OCI-LY3 (cell line): ENCODE data around the gene SH3PXD2A.

ENCODE experiments used
- H2AFZ ChIP-seq: fragments of 200-600, 300-600 bp; shearing (Covaris generic); 2 replicates; pipeline ENCODE4 v1.6.0; 2014; ENCODE audit warnings: antibody characterized with exemption, low read depth, low read length
- H3K27ac ChIP-seq: fragments of 200-600, 300-600 bp; sonication (generic); 2 replicates; pipeline ENCODE4 v1.5.1; 2014; ENCODE audit warnings: mild to moderate bottlenecking, low read length, moderate library complexity, mixed read lengths
- H3K27me3 ChIP-seq: fragments of 200-600, 300-600 bp; sonication (generic); 2 replicates; pipeline ENCODE4 v1.6.1; 2014; ENCODE audit warnings: low read depth, low read length, mixed read lengths
- H3K36me3 ChIP-seq: fragments of 200-600, 300-600 bp; sonication (generic); replicated peaks from 2 replicates; pipeline ENCODE3; 2014; ENCODE audit warnings: low read depth, low read length, mixed read lengths
- H3K4me1 ChIP-seq: fragments of 300-600, 200-600 bp; sonication (generic); 2 replicates; pipeline ENCODE4 v1.6.1; 2014; ENCODE audit warnings: low read length, mixed read lengths
- H3K4me2 ChIP-seq: fragments of 200-600, 300-600 bp; sonication (generic); 2 replicates; pipeline ENCODE4 v1.6.1; 2014; ENCODE audit warnings: low read length, mixed read lengths
- H3K4me3 ChIP-seq: fragments of 300-600, 200-600 bp; sonication (generic); 2 replicates; pipeline ENCODE4 v1.5.1; 2014; ENCODE audit warnings: antibody characterized with exemption, mild to moderate bottlenecking, low read length, moderate library complexity
- H3K79me2 ChIP-seq: fragments of 300-600, 200-600 bp; shearing (Covaris generic); 2 replicates; pipeline ENCODE4 v1.6.1; 2014; ENCODE audit warnings: mild to moderate bottlenecking, low read length, mixed read lengths
- H3K9ac ChIP-seq: fragments of 300-600, 200-600 bp; shearing (Covaris generic); 2 replicates; pipeline ENCODE4 v1.6.0; 2014; ENCODE audit warnings: mild to moderate bottlenecking, low read length, moderate library complexity
- H3K9me3 ChIP-seq: fragments of 200-600, 300-600 bp; shearing (Covaris generic); 2 replicates; pipeline ENCODE4 v1.6.1; 2014; ENCODE audit warnings: low read length, mixed read lengths; ENCODE audit not compliant: insufficient read depth
- H4K20me1 ChIP-seq: fragments of 200-600, 300-600 bp; sonication (generic); 2 replicates; pipeline ENCODE4 v1.6.1; 2016; ENCODE audit warnings: low read length, mixed read lengths; ENCODE audit not compliant: insufficient read depth
- CTCF ChIP-seq: fragments of 200-600, 300-600 bp; sonication (generic); IDR thresholded peaks from 2 replicates; pipeline ENCODE4 v1.5.1; 2014; ENCODE audit warnings: antibody characterized with exemption, low read length, low read depth
- EZH2phosphoT487 ChIP-seq: fragments of 200-600 bp; shearing (Covaris generic); IDR thresholded peaks from 2 replicates; pipeline ENCODE4 v1.6.1; 2018; ENCODE audit warnings: antibody characterized with exemption, mixed run types, low read depth

The SH3PXD2A gene

GRCh38 chr10:103572347-103573204, 282.8 kb downstream of the SH3PXD2A start:
- H3K27me3 ChIP-seq = 0 out of 2 replicates have a peak, but pooled peaks cover 3% of the 10 kb centered on the region
- H3K9ac ChIP-seq = no peak overlapping the region
- no peaks in the 10 kb centered on the region for H3K79me2 ChIP-seq
- no peaks in the 10 kb centered on the region for H3K9me3 ChIP-seq
- no peak overlapping the region for H3K4me2 ChIP-seq
- H3K4me3 ChIP-seq = no peak overlapping the region
- no peak overlapping the region for H2AFZ ChIP-seq
- no peak overlapping the region for H3K27ac ChIP-seq
- H3K36me3 ChIP-seq = no peaks in the 10 kb centered on the region
- no peaks in the 10 kb centered on the region for H3K4me1 ChIP-seq
- TF ChIP-seq CTCF = no peak
- no peak for TF ChIP-seq EZH2phosphoT487
- no peaks in the 10 kb centered on the region for H4K20me1 ChIP-seq

- H3K4me1 ChIP-seq = no peaks in the 10 kb centered on the region
Measured at GRCh38 chr10:103571656-103571975, 283.8 kb downstream of the SH3PXD2A start.

GRCh38 chr10:103570844-103571655, 284.3 kb downstream of the SH3PXD2A start:
- Histone ChIP-seq H3K36me3 (no peaks in the 10 kb centered on the region), H3K27ac (no peak overlapping the region), H3K27me3 (0 out of 2 replicates have a peak, but pooled peaks cover 3% of the 10 kb centered on the region), H3K9me3 (no peaks in the 10 kb centered on the region), H3K79me2 (no peaks in the 10 kb centered on the region), H2AFZ (no peak overlapping the region), H4K20me1 (no peaks in the 10 kb centered on the region), H3K4me1 (no peaks in the 10 kb centered on the region), H3K4me2 (no peak overlapping the region), H3K9ac (no peak overlapping the region), H3K4me3 (no peak overlapping the region)
- TF ChIP-seq CTCF (no peak), EZH2phosphoT487 (no peak)

More at GRCh38 chr10:103571656-103571975, 283.8 kb downstream of the SH3PXD2A start:
- Histone ChIP-seq H3K9me3 (no peaks in the 10 kb centered on the region), H3K27ac (no peak overlapping the region), H4K20me1 (no peaks in the 10 kb centered on the region), H3K9ac (no peak overlapping the region), H3K27me3 (0 out of 2 replicates have a peak, but pooled peaks cover 3% of the 10 kb centered on the region), H3K36me3 (no peaks in the 10 kb centered on the region), H2AFZ (no peak overlapping the region), H3K4me3 (no peak overlapping the region), H3K79me2 (no peaks in the 10 kb centered on the region), H3K4me2 (no peak overlapping the region)
- no peak for TF ChIP-seq CTCF
- no peak for TF ChIP-seq EZH2phosphoT487

GRCh38 chr10:103569896-103570295, 285.5 kb downstream of the SH3PXD2A start:
- no peak overlapping the region for H2AFZ ChIP-seq
- no peak overlapping the region for H3K27ac ChIP-seq
- no peak overlapping the region for H3K4me3 ChIP-seq
- H3K79me2 ChIP-seq = no peaks in the 10 kb centered on the region
- H4K20me1 ChIP-seq = no peaks in the 10 kb centered on the region
- no peaks in the 10 kb centered on the region for H3K9me3 ChIP-seq
- TF ChIP-seq CTCF = no peak
- TF ChIP-seq EZH2phosphoT487 = no peak
- H3K4me2 ChIP-seq = no peak overlapping the region
- H3K27me3 ChIP-seq = 0 out of 2 replicates have a peak, but pooled peaks cover 3% of the 10 kb centered on the region
- no peak overlapping the region for H3K9ac ChIP-seq
- peaks cover 3% of the 10 kb centered on the region; the same call in 1 of the 2 replicates for H3K4me1 ChIP-seq
- H3K36me3 ChIP-seq = no peaks in the 10 kb centered on the region
